Activated CD4-positive, alpha-beta T cell treated with anti-CD3 and anti-CD28 coated beads for 48 hours (primary cell): ENCODE measurements around the gene MACF1.

Experiments
- DNase-seq: peaks from one replicate; pipeline ENCODE4 v3.0.0-alpha.2; 2020

MACF1 gene

DNA sequence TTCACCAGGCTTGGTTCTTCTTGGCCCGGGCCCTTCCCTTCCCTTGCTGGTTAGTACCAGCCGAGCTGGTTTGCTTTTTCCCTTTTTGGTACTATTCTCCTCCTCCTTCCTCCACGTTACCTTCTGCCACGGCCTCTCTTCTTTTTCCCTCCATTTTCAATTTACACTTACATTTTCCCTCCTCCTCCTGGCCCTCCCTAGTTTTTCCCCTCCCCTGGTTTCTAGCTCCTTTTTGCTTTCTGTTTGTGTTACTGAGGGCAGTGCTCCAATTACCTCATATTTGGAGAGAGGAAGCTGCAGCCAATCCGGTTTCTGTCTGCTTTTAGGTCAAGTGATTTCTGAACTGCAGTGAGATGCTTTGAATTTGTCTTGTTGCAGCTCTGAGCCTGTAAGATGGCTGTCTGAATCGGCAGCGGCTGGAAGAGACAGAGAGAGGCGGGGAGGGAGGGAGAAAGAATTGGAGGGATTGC lies 63.7 kb downstream of the MACF1 start:
- peak; percentile 13 for DNase-seq

GRCh38 chr1:39268906-39269305 lies 64.4 kb downstream of the MACF1 start:
- no peak for DNase-seq

DNA sequence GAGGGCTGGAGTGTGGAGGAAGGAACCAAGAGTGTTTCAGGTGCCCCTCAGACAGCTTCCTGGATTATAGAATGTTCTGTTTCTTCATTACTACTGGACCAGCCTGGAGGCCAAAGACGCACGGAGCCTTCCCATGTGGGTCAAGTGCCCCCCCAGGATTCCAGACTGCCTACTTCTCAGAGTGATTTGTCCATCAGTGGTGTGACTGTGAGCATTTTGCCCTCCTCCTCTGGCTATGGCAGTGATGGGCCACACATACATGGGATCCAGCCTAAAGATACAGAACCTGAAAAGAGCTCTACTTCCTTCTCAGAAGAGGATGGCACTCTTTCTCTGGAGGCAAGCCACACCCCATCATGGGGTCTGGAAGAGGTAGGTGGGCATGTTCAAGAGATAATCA lies 64.9 kb downstream of the MACF1 start:
- DNase-seq: no peak

- no peak for DNase-seq
Observed at GRCh38 chr1:39269791-39270342, 65.4 kb downstream of the MACF1 start.

DNA sequence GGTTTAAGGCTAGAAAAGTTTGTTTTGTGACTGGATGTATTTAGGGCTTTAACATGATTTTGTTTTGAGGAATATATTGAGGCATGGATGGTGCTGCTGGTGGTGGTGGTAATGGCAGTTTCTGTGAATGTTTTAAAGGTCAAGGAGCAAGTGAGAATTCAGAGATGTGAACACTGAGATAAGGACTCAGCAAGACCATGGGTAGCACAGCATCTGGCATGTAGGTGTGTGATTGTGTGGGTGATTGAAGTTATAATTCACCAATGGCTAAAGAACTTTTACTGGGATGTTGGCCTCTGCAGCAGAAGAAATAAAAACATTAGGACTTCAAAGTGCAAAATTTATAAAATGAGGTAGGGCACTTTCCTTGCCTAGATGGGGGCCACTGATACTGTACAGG lies 65.9 kb downstream of the MACF1 start:
- no peak for DNase-seq

DNA sequence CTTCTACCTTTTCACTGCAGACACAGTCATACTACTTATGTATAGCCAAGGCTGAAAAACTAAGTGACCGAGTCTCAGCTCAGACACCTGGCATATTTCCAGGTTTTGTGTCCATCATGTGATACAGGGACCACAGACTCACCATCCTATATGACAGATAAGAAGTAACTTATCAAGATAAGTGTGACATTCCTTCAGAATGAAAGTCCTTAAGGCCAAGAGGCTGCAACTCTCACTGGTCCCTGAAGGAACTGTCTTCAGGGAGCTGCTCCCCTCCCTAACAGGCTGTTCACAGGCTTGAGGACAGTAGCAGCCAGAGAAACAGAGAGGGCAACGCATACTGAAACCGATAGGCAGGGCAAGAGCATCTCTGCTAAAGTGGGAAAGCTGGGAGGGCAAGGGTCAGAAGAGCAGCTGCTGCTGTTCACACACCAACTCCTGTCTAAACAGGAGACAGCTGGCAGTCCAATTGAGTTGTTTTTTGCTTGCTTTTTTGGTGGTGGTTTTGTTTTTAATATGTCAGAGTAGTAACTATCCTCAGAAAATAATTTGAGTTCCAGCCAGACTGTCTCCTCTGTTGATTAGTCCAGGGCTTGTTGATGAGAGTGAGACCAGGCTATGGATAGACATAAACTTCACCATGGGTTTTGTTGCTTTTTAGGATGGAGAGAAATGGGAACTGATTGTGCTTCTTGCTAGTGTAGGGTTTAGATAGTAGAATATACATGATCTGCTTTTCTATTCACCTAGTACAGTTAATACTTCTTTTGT lies 67.7 kb downstream of the MACF1 start:
- DNase-seq: no peak

DNA sequence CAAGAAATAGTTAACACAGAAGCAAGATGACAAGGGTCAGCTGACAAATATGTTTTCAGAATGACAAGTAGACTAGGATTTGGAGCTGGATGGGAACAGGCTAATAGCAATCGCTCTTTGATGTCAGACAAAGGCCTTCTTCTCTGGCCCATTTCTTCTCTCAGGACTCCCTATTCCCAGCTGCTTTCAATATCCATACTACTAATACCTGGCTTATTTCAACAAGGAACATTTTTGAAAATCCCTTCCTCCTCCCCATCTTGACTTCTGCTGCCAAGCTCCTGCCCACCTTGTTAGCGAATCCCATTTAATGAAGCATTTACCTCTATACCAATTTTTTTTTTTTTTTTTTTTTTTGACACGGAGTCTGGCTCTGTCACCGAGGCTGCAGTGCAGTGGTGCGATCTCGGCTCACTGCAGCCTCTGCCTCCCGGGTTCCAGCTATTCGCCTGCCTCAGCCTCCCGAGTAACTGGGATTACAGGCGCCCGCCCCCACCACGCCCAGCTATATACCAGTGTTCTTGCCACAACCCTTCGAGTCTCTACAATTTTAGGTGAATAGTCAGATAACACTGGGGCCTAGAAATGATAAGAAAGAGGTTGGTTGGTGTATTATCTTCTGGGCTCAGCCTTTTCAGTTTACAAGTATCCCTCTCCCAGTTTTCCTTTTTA lies 68.4 kb downstream of the MACF1 start:
- no peak for DNase-seq

GRCh38 chr1:39275836-39276507 lies 71.5 kb downstream of the MACF1 start:
- no peak for DNase-seq

- DNase-seq: no peak
Observed at GRCh38 chr1:39277879-39278278, 73.4 kb downstream of the MACF1 start.

- no peak for DNase-seq
Observed at GRCh38 chr1:39282537-39283216, 78.2 kb downstream of the MACF1 start.

DNA sequence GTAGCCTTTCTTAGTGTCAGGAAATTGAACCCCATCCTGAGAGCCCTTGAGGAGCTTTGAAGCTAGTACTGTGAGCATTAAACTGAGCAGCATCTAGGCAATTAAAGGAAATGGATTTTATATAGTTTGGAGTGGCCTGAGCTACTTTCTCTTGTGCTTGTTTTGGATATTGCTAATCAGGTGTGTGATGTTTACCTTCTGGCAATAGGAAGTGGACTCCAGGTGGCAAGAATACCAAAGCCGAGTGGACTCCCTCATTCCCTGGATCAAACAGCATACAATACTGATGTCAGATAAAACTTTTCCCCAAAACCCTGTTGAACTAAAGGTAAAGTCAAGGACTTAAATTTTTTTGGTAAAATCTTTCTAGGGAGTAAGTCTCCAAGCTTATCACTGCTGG lies 79.4 kb downstream of the MACF1 start:
- no peak for DNase-seq

- DNase-seq: no peak
Observed at GRCh38 chr1:39287541-39287940, 83.0 kb downstream of the MACF1 start.

DNA sequence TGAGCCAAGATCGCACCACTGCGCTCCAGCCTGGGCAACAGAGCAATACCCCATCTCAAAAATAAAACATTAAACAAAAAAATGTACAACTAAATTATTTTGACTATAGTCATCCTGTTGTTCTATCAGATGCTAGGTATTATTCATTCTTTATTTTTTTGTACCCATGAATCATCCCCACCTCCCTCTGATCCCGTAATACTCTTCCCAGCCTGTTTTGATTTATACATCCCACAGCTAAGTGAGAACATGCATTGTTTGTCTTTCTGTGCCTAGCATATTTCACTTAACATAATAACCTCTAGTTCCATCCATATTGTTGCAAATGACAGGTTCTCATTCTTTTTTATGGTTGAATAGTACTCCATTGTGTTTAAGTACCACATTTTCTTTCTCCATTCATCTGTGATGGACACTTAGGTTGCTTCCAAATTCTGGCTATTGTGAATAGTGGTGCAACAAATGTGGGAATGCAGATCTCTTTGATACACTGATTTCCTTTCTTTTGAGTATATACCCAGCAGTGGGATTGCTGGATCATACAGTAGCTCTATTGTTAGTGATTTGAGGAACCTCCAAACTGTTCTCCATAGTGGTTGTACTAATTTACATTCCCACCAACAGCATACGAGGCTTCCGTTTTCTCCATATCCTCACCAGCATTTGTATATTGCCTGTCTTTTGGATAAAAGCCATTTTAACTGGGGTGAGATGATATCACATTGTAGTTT lies 84.4 kb downstream of the MACF1 start:
- no peak for DNase-seq

GRCh38 chr1:39292401-39292800 lies 87.9 kb downstream of the MACF1 start:
- no peak for DNase-seq

GRCh38 chr1:39293375-39294070 lies 89.0 kb downstream of the MACF1 start:
- DNase-seq: no peak

GRCh38 chr1:39294531-39294930 lies 90.0 kb downstream of the MACF1 start:
- DNase-seq: no peak

DNA sequence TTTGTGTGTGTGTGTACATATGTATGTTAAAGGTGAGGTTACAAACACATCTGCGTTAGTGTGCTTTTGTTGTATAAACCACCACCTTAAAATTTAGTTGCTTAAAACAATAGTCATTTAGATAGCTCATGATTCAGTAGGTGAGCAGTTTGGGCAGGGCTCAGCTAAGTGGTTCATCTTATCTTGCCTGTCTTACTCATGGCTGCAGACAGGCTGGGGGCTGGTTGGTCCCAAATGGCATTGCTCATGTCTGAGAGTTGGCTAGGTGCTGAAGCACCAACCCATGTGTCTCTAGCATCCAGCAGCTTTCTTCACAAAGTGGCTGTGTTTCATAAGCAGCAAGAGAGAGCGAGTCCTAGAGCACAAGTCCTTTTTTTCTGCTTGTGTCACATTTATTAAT lies 91.4 kb downstream of the MACF1 start:
- peak; percentile 26 for DNase-seq

- no peak for DNase-seq
Observed at GRCh38 chr1:39297551-39297950, 93.1 kb downstream of the MACF1 start.

- no peak for DNase-seq
Observed at GRCh38 chr1:39301606-39302005, 97.1 kb downstream of the MACF1 start.

DNA sequence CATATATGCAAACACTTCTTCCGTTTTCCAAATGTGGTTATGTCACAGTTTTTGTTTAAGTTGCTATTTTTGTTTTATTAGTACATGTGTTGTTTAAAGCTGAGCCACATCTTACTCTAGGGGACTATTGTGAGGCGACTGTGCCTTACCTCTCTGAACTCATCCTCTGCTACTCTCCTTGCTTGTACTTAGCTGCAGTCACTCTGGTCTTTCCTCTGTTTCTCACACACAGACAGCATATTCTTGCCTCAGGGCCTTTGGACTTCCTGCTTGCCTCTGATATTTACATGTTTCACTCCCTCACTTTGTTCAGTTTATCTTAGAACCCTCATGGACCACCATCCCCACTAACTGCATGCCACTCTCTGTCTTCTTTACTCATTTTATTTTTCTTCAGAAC lies 101.1 kb downstream of the MACF1 start:
- no peak for DNase-seq

- no peak for DNase-seq
Observed at GRCh38 chr1:39310015-39310414, 105.5 kb downstream of the MACF1 start.

DNA sequence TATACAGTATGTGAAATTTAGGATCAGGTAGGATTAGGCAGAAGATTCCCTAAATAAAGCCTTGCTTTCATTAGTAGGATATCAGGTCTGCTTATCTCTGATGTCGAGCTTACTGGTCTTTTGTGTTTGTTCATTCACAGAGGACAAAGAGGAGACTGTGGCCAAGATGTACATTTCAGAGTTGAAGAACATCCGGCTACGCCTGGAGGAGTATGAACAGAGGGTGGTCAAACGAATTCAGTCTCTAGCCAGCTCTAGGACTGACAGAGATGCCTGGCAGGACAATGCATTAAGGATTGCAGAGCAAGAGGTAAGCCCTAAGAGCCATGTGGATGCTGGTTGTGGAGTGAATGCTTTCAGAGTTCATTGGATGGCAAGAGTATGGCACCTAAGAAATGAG lies 106.2 kb downstream of the MACF1 start:
- DNase-seq: no peak
